ENCODE measurements around the gene AP1S3.

- TF ChIP-seq CTCF (conservative IDR thresholded peaks at IDR 0.05) (no peak), EZH2 (IDR thresholded peaks at IDR 0.05; ENCODE audit: low read depth) (no peak)
These were observed 19.2 kb upstream of the AP1S3 start for GRCh38 chr2:223856584-223856983.
